MM.1S (cell line): ENCODE results near the gene NPHS1.

Source experiments
- DNase-seq: peaks from one replicate; pipeline ENCODE4 v3.0.0-alpha.2; 2015
- H2AFZ ChIP-seq: fragments of 300-600 bp; sonication (generic); 2 replicates; pipeline ENCODE4 v1.6.0; 2016; ENCODE audit warnings: antibody characterized with exemption, low read length
- H3F3A ChIP-seq: fragments of 300-600 bp; sonication (generic); 2 replicates; pipeline ENCODE4 v1.6.1; 2016; ENCODE audit warnings: mild to moderate bottlenecking, antibody characterized with exemption, low read length, moderate library complexity, mixed read lengths; ENCODE audit not compliant: insufficient read depth
- H3K27ac ChIP-seq: fragments of 300-600 bp; sonication (generic); 2 replicates; pipeline ENCODE4 v1.5.1; 2016; ENCODE audit warnings: mild to moderate bottlenecking, low read length
- H3K27me3 ChIP-seq: fragments of 300-600 bp; sonication (generic); replicated peaks from 2 replicates; pipeline ENCODE4 v1.6.0; 2016; ENCODE audit warnings: low read length; ENCODE audit not compliant: insufficient read depth
- H3K36me3 ChIP-seq: fragments of 300-600 bp; sonication (generic); replicated peaks from 2 replicates; pipeline ENCODE4 v1.6.1; 2016; ENCODE audit warnings: mild to moderate bottlenecking, low read length, mixed read lengths; ENCODE audit not compliant: insufficient read depth
- H3K4me1 ChIP-seq: fragments of 300-600 bp; sonication (generic); 2 replicates; pipeline ENCODE4 v1.6.1; 2016; ENCODE audit warnings: low read length, mixed read lengths
- H3K4me2 ChIP-seq: fragments of 300-600 bp; sonication (generic); 2 replicates; pipeline ENCODE4 v1.6.0; 2016; ENCODE audit warnings: low read depth, low read length
- H3K4me3 ChIP-seq: fragments of 300-600 bp; sonication (generic); 2 replicates; pipeline ENCODE4 v1.5.1; 2016; ENCODE audit warnings: low read length, mixed read lengths
- H3K79me2 ChIP-seq: fragments of 300-600 bp; sonication (generic); 2 replicates; pipeline ENCODE4 v1.6.1; 2016; ENCODE audit warnings: mixed run types, low read length, mixed read lengths
- H3K9ac ChIP-seq: fragments of 300-600 bp; sonication (generic); 2 replicates; pipeline ENCODE4 v1.6.1; 2016; ENCODE audit warnings: low read length, mixed read lengths
- H3K9me2 ChIP-seq: fragments of 300-600 bp; sonication (generic); replicated peaks from 2 replicates; pipeline ENCODE4 v1.6.1; 2016; ENCODE audit warnings: mild to moderate bottlenecking, low read length, mixed read lengths; ENCODE audit not compliant: insufficient read depth
- H3K9me3 ChIP-seq: fragments of 300-600 bp; sonication (generic); replicated peaks from 2 replicates; pipeline ENCODE4 v1.6.1; 2016; ENCODE audit warnings: mild to moderate bottlenecking, low read length, mixed read lengths; ENCODE audit not compliant: insufficient read depth
- H4K20me1 ChIP-seq: fragments of 300-600 bp; sonication (generic); 2 replicates; pipeline ENCODE4 v1.6.1; 2016; ENCODE audit warnings: mild to moderate bottlenecking, low read length, moderate library complexity, mixed read lengths; ENCODE audit not compliant: insufficient read depth
- EZH2 ChIP-seq: fragments of 300-600 bp; sonication (generic); optimal IDR thresholded peaks from 2 replicates; pipeline ENCODE3; 2017; ENCODE audit warnings: low read depth, mild to moderate bottlenecking, antibody characterized with exemption, low read length, mixed read lengths
- EZH2phosphoT487 ChIP-seq: fragments of 300-600 bp; sonication (generic); IDR thresholded peaks from 2 replicates; pipeline ENCODE4 v1.6.1; 2018; ENCODE audit warnings: antibody characterized with exemption, low read length
- TF ChIP-seq, protein P1 (sequence below): fragments of 300-600 bp; sonication (generic); IDR thresholded peaks from 2 replicates; pipeline ENCODE4 v1.5.1; 2016; ENCODE audit warnings: antibody characterized with exemption, low read length, mixed read lengths

Gene NPHS1

DNA sequence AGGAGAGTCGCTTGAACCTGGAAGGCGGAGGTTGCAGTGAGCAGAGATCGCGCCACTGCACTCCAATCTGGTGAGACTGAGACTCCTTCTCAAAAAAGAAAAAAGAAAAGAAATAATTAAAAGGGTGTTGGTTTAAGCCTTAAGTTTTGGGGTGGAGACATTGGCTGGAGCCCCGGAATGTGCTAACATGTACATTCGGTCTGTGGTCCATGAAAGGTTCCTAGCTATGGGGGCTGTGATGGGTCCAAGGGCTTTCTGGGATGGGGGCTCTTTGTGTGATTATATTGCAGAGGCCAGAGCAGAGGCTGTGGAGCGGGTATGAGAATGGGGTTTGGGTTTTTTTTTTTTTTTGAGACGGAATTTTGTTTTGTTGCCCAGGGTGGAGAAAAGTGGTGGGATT is 33.6 kb upstream of the NPHS1 start:
- TF ChIP-seq EZH2phosphoT487: no peak
- TF ChIP-seq, protein P1, sequence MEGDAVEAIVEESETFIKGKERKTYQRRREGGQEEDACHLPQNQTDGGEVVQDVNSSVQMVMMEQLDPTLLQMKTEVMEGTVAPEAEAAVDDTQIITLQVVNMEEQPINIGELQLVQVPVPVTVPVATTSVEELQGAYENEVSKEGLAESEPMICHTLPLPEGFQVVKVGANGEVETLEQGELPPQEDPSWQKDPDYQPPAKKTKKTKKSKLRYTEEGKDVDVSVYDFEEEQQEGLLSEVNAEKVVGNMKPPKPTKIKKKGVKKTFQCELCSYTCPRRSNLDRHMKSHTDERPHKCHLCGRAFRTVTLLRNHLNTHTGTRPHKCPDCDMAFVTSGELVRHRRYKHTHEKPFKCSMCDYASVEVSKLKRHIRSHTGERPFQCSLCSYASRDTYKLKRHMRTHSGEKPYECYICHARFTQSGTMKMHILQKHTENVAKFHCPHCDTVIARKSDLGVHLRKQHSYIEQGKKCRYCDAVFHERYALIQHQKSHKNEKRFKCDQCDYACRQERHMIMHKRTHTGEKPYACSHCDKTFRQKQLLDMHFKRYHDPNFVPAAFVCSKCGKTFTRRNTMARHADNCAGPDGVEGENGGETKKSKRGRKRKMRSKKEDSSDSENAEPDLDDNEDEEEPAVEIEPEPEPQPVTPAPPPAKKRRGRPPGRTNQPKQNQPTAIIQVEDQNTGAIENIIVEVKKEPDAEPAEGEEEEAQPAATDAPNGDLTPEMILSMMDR: no peak
- TF ChIP-seq EZH2: no peak
- Histone ChIP-seq H3K9me2 (no peaks in the 10 kb centered on the region), H2AFZ (no peak overlapping the region), H4K20me1 (no peaks in the 10 kb centered on the region), H3K79me2 (no peaks in the 10 kb centered on the region), H3K4me1 (no peaks in the 10 kb centered on the region), H3K27me3 (peaks cover 9% of the 10 kb centered on the region), H3K36me3 (no peaks in the 10 kb centered on the region), H3K9ac (no peak overlapping the region), H3K4me3 (no peak overlapping the region), H3K9me3 (no peaks in the 10 kb centered on the region), H3F3A (no peaks in the 10 kb centered on the region), H3K27ac (no peak overlapping the region), H3K4me2 (no peak overlapping the region)
- DNase-seq: no peak

DNA sequence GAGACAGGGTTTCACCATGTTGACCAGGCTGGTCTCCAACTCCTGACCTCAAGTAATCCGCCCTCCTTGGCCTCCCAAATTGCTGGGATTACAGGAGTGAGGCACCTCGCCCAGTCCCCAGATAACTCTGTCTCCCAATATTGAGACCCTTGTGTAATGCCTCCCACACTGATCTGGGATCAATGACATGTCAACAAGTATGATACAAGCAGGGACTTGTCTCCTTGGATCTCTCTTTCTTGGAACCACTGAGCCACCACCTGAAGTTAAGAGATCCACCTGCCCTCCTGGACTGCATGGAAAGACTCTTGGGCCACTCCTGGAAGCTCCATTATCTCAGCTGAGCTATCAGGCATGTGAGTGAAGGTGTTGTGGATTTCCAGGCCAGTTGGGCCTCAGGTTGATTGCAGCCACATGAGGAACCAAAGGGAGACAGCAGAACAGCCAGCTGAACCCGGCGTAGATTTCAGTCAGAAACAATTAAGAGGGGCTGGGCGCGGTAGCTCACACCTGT is 33.0 kb upstream of the NPHS1 start:
- H3K9ac ChIP-seq: no peak overlapping the region
- H3F3A ChIP-seq: no peaks in the 10 kb centered on the region
- H3K9me3 ChIP-seq: no peaks in the 10 kb centered on the region
- H3K4me3 ChIP-seq: no peak overlapping the region
- no peak overlapping the region for H3K4me2 ChIP-seq
- no peak overlapping the region for H3K27ac ChIP-seq
- H3K79me2 ChIP-seq: no peaks in the 10 kb centered on the region
- DNase-seq: no peak
- no peaks in the 10 kb centered on the region for H3K36me3 ChIP-seq
- peaks cover 9% of the 10 kb centered on the region for H3K27me3 ChIP-seq
- H2AFZ ChIP-seq: no peak overlapping the region
- no peaks in the 10 kb centered on the region for H4K20me1 ChIP-seq
- TF ChIP-seq, protein P1: no peak
- TF ChIP-seq EZH2phosphoT487 (no peak), EZH2 (no peak)
- no peaks in the 10 kb centered on the region for H3K4me1 ChIP-seq
- no peaks in the 10 kb centered on the region for H3K9me2 ChIP-seq

DNA sequence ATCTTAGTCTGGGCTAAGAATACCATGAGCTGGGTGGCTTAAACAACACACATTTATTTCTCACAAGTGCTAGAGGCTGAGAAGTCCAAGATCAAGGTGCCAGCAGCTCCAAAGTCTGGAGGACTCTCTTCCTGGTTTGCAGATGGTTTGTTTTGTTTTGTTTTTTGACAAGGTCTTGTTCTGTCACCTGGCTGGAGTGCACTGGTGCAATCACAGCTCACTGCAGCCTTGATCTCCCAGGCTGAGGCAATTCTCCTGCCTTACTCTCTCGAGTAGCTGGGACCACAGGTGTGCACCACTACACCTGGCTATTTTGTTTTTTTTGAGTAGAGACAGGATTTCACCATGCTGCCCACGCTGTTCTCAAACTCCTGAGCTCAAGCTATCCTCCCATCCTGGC is 31.6 kb upstream of the NPHS1 start:
- Histone ChIP-seq H3K9ac (no peak overlapping the region), H3K4me3 (no peak overlapping the region), H3K9me3 (no peaks in the 10 kb centered on the region), H3K27ac (no peak overlapping the region), H3F3A (no peaks in the 10 kb centered on the region), H3K4me2 (no peak overlapping the region), H2AFZ (no peak overlapping the region), H3K27me3 (peaks cover 14% of the 10 kb centered on the region), H3K79me2 (no peaks in the 10 kb centered on the region), H3K4me1 (0 out of 2 replicates have a peak, but pooled peaks cover 3% of the 10 kb centered on the region), H4K20me1 (no peaks in the 10 kb centered on the region), H3K9me2 (no peaks in the 10 kb centered on the region), H3K36me3 (no peaks in the 10 kb centered on the region)
- TF ChIP-seq EZH2: no peak
- TF ChIP-seq, protein P1: no peak
- TF ChIP-seq EZH2phosphoT487: no peak
- no peak for DNase-seq
